Vagina (tissue), 2 donors: ENCODE results near the gene STXBP6.

Experiments used
- POLR2A ChIP-seq, 2 donors: fragments of 450-650 bp; IDR thresholded peaks; one replicate each; pipeline ENCODE4 v1.6.1; 2017; ENCODE audit warnings: antibody characterized with exemption in 2 of 2, mild to moderate bottlenecking in 2 of 2, moderate library complexity in 2 of 2
- POLR2AphosphoS5 ChIP-seq, 2 donors: sonication (generic); formaldehyde crosslinking; IDR thresholded peaks; one replicate each; pipeline ENCODE4 v1.9.0; 2017; ENCODE audit warnings: antibody characterized with exemption in 2 of 2, mild to moderate bottlenecking in 2 of 2, low read depth in 1 of 2; ENCODE audit not compliant: insufficient read depth in 1 of 2
- TF ChIP-seq, protein P1 (sequence below), 3 experiments: fragments of 450-650 bp in 2 of 3; fragments of 200-600 bp in 1 of 3; sonication (generic) in 1 of 3; IDR thresholded peaks; one replicate each; pipeline ENCODE4 v1.5.1; 2017 to 2019; ENCODE audit warnings: antibody characterized with exemption in 3 of 3, mild to moderate bottlenecking in 2 of 3, moderate library complexity in 2 of 3

DNA sequence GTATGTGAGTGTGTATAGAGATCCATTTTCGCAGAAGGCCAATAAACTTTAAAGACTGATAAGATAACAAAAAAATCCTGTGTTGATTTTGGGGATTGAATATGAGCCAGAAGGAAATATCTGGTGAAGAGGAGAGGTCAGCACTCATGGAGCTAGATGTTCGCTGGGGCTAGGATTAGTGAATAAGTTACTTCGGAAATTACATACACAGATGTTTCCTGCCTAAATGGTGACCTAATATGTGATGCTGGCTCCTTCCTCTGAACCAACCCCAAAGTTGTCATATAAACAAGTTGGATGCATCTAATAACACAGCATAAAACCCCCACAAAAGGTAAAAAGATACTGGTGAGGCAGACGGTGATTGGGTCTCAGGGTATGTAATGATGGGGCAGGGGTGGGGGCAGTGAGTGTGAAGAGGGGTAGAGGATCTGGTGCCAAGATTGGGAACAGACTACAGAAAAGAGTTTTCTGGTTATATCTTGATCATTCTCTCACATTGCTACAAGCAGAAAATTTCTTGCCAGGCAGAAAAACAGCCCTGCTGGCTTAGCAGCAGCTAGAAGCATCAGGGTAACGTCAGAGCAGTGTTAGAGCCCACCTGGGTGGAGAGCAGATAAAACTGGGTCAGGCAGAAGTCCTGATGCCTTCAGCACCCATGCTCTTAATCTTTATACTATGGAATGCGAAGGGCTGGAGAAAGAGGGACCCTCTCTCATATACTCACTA, 275.6 kb downstream of the STXBP6 start:
- TF ChIP-seq POLR2A (IDR thresholded peaks at IDR 0.05) (no peak), POLR2AphosphoS5 (IDR thresholded peaks at IDR 0.05; ENCODE audit: insufficient read depth in 1 of 2, low read depth in 1 of 2) (no peak)
- TF ChIP-seq, protein P1, sequence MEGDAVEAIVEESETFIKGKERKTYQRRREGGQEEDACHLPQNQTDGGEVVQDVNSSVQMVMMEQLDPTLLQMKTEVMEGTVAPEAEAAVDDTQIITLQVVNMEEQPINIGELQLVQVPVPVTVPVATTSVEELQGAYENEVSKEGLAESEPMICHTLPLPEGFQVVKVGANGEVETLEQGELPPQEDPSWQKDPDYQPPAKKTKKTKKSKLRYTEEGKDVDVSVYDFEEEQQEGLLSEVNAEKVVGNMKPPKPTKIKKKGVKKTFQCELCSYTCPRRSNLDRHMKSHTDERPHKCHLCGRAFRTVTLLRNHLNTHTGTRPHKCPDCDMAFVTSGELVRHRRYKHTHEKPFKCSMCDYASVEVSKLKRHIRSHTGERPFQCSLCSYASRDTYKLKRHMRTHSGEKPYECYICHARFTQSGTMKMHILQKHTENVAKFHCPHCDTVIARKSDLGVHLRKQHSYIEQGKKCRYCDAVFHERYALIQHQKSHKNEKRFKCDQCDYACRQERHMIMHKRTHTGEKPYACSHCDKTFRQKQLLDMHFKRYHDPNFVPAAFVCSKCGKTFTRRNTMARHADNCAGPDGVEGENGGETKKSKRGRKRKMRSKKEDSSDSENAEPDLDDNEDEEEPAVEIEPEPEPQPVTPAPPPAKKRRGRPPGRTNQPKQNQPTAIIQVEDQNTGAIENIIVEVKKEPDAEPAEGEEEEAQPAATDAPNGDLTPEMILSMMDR (IDR thresholded peaks at IDR 0.05) = no peak
